Activated T-cell treated with anti-CD3 and anti-CD28 coated beads, Interleukin-2, amount 50 U/mL, for 1 hour (primary cell): ENCODE data around the gene ANKRD63.

Experiments
- DNase-seq: peaks from one replicate; pipeline ENCODE4 v3.0.0-alpha.2; 2020

Gene ANKRD63

DNA sequence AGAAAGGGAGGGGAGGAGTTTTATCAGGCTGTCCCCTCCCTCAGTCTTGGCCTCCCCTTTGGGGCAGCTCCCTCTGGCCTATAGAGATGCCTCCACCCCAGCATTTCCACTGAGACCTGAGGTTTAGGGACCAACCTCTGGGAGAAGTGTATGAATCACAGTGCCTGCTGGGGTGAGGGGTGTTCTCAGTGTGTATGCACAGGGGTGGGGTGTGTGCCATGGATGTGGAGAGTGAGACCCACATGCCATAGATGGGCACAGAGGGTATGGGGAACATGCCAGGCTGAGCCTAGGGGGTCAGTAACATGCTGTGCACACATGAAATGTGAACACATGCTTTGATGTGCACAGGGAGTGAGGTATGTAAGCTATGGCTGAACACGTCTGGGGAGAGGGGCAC lies 12.4 kb upstream of the ANKRD63 start:
- no peak for DNase-seq

DNA sequence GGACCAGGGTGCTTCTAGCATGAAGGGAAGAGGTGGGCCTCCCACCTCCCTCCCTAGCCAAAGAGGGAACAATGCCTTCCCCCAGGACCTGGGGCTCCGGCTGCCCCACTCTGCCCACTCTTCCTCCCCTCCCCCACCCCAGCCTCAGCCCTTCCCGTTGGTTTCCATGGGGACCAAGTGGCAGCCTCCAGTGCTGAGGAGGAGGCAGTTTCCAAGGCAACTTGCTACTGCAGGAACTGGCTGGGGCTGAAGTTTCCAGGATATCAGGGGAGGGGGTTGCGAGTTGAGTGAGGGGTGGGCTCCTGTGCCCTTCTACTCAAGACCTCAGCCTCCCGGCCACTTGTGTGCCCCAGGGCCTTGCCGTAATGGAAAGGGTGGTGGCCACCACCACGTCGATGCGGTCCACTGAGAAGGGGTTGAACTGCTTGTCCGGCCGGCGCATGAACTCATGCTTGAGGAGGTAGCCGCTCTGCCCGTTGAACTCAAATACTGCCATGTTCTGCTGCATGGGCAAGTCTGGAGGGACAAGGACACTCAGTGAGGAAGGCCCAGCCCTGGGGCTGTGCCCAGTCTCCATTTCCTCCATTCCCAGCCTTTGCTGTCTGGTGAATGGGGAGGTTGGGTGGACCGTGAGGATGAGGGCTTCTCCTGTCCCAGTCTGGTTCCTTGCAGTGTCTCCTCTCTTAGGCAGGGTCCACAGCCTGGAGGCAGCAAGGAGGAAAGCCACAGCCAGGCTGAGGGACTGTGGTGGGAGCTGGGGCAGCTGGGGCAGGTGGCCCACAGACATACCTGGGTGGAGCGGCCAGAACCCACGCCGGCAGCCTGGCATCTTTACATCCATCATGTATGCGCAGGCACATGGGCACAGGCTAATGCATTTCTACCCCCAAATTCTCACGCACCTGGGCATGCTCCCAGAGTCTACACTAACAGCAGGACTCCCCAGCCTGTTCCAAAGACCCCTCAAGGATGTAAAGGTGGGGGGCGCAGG lies 11.3 kb upstream of the ANKRD63 start:
- DNase-seq = no peak

DNA sequence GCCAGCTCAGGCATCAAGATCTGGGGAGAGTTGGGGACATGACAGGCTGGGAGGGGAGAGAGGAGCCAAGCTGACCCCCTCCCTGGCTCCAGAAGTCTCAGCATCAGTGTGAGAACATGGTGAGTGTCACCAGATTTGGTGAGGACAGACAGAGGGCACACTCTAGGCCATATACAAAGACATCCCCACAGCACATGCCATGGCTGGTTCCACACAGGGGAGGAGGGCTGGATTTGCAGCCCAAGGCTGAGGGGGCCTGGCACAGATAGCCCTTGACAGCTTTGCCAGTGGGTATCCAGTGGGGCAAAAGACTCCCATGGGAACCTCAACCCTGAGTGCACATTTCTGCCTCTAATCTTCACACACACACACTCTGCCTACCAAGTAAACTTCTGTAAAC lies 10.1 kb upstream of the ANKRD63 start:
- no peak for DNase-seq

DNA sequence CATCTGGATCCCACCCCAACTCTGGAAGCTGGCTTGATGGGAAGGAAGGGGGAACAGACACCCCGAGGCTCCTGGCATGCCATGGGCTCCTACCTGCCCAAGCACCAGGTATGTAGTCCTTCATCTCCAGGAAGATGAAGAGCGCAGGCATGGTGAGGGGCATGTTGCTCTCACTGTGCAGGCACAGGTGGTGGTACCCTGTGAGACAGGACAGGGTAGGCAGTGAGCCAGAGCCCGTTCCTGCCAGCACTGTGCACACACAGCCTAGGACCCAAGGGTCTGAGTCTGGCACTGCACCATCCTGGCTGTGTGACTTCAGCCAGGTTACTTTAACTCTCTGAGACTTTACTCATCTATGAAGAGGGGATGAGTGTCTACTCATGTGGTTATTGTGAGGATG lies 9.4 kb upstream of the ANKRD63 start:
- no peak for DNase-seq

DNA sequence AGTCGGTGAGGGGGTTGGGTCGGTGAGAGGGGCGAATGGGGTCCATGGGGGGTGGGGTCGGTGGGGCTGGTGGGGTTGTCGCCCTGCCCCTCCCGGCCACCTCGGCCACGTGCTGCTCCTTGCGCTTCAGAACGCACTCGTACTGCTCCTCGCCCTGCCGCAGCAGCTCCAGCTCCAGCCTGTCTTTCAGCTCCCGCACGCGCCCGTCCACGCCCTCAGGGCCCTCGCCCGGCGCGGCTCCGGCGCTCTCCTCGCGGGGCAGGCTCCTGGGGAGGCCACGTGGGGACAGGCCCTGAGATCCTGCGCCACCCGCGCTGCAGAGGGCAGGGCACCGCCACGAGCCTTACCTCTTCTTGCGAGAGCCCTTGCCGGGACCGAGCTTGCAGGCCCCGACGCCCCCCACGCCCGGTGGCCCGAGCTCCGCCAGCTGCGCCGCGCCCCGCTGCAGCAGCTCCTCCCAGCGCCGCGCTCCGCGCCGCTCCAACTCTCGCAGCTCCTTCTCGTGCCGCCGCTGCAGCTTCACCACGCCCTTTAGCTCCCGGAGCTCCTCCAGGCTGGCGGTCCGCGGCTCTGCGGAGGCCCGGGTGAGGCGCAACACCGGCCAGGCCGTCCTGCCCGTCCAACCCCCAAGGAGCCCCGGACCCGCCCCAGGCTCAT lies 8.2 kb upstream of the ANKRD63 start:
- no peak for DNase-seq

DNA sequence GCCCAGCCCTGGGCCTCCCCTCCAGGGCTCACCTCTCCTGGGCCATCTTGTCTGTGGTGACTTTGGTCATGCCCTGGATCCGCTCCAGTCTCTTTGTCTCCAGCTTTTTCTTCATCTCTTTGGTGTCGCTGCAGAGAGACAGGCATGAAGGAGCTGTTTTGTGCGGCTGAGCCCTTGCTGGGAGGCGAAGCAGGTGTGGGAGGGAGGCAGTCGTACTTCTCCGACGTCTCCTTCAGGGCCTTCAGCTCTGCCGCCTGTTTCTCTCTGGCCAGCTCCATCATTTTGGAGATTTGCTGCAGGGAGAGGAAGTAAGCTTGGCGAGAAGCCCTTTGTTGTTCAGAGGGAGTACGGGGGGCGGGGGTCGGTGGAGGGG lies 7.7 kb upstream of the ANKRD63 start:
- no peak for DNase-seq

DNA sequence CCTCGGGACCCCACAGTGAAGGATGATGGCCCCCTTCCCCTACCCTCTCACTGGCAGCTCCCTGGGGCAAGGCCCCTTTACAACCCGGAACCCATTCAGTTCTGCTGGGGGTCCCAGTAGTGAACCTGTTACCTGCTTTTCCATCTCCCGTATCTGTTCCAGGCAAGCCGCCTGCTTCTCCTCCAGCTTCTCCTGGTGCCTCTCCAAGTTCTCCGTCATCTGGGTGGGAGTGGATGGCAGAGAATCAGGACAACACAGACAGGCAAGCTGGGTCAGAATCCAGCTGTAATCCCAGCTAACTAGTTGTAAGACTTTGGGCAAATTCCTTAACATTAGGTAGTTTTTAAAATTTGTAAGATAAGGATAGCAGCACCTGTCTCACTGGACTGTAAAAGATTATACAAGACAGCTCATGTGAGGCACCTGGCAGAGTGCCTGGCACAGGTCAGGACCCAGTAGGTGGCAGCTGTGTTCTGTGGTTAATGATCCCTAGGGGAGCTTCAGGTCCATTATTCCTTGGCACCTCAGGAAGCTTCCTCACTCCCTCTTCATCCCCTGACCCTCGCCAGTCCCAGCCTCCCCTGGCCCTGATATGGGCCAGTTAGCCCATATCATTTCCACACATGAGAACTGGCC lies 6.4 kb upstream of the ANKRD63 start:
- DNase-seq = no peak

DNA sequence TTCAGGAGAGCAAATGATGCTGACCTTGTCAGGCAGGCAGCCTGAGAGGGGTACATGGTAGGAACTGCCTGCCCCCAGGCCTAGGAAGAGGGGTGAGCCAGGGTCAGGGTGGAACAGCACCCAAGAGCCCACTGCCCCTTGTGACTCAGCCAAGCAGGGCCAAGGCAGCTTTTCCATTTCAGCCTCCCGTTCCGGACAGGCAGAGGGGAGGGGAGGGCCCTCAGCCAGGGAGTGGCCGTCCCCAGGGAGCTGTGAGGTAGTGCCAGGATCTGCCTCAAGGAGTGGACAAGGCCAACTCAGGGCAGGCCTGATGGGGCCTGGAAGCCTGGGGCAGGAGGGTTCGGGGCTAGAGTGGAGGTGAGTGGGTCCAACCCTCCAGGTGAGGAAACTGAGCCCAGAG lies 5.1 kb upstream of the ANKRD63 start:
- no peak for DNase-seq

DNA sequence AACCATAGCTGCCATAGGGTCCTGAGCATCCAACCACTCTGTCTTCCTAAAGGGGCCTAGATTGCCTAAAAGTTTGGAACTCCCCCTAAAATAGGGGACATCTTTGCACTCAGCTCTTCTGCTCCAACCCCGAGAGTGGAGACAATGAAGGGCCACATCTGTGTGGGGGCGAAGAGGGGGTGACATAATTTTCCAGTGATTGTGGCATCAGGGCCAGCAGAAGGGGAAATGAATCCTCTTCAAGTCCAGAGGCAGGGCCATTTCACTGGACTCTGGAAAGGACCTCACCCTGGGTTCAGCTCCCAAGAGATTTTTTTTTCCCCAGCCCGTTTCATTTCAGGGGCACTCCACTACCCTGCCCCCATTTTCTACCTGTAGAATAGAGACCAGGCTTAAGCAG lies 4.6 kb upstream of the ANKRD63 start:
- no peak for DNase-seq

DNA sequence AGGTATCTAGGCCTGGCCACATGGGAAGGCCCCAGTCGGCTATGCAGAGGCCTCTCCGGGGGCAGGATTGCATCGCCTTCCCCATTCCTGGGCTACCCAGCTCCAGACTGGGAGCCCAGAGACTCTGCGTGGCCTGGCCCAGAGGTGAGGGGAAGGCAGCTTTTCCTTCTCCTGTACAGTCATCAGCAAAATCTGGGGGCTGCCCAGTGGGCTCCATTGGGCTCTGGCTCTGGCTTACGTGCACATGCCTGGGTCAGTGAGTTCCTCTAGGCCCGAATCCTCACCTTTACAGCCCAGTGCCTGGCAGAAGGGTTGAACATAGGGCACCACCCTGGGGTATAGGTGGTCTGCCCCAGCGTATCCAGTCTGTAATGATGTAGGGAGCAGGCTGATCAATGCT lies 3.9 kb upstream of the ANKRD63 start:
- DNase-seq = no peak

DNA sequence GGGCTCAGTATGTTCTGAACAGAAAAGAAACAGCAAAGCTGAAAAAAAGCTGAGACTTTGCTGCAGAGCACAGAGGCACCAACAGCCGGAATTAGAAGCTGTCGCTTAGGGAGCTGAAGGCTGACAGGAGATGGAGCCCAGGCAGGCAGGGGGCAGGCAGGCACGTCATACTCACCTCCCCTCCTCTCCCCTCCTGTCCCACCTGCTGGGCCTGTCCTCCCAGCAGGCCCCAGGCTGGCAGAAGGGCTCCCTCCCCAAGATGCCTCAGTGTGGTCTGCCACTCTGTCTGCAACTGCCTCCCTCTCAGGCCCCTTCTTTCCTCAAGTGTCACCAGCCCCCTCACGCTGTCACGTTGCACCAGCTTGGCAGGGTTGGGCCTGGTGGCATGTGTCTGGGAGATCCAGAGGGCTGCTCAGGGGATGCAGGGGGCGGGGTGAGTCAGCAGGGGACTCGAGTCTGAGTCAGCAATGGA lies 3.2 kb upstream of the ANKRD63 start:
- DNase-seq = no peak

DNA sequence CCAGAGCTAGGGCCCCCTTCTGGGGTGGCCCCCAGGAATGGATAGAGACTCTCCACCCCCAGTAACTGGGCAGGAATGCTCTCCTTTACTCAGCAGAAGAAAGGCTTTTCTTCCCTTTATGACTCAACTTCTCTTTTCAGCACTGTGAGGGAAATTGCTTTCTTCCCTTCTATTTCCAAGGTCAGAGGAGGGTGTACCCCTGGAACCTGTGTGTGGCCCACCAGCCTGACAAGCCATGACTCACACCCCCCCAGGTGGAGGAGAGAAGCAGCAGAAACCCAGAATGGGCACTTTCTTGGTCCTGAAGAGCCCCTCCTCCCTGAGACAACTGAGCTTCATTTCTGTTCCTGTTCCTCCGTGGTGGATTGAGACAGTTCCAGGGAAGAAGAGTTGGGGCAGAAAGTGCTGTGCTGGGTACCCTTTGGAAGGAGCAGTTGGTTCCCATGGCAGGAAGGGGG lies 2.7 kb upstream of the ANKRD63 start:
- no peak for DNase-seq

DNA sequence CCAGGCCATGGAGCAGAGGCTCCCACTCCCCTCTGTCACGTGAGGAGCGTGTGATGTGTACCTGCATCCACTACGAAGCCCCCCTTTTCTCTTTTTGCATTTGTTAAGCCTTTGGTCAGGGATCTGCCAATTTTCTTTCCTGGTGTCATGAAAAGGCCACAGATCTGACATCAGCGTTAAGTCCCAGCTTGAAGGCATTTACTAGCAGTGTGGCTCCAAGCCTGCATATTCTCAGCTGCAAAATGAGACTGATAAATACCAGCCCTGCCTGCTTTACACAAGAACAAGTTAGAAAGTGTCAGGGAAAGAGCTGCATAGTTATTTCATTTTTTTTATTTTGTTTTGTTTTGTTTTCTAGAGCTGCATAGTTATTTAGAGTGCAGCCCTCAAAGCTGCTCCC lies 2.3 kb upstream of the ANKRD63 start:
- no peak for DNase-seq

DNA sequence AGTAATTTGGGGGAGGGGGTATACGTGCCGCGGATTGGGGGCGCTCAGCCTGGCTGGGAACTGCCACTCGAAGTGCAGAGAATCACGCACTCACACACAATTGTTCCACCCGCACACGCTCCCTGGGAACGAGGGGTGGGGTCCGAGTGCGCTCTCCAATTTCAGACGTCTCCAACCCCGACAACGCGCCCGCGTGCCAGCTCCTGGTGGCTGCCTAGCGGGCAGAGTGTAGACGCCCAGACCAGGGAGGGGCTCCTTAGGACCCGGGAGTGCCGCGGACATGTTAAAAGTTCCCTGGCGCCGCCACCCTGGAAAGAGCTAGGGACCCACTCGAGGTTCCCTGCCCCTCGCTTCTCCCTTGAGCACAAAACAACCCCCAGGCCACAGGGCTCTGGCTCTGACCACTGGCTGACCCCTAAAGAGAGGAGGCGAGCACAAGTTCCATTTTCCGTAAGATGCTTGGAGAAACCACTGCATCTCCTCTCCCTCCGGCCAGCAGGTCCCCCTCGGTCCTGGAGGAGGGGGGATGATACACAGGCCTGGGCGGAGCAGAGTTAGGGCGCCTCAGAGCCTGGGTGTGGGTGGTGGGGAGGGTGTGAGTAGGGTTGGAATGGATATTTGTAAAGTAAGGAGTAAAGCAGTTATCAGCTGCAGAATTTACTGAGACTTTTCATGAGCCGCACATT lies 894 bp upstream of the ANKRD63 start:
- DNase-seq = no peak

DNA sequence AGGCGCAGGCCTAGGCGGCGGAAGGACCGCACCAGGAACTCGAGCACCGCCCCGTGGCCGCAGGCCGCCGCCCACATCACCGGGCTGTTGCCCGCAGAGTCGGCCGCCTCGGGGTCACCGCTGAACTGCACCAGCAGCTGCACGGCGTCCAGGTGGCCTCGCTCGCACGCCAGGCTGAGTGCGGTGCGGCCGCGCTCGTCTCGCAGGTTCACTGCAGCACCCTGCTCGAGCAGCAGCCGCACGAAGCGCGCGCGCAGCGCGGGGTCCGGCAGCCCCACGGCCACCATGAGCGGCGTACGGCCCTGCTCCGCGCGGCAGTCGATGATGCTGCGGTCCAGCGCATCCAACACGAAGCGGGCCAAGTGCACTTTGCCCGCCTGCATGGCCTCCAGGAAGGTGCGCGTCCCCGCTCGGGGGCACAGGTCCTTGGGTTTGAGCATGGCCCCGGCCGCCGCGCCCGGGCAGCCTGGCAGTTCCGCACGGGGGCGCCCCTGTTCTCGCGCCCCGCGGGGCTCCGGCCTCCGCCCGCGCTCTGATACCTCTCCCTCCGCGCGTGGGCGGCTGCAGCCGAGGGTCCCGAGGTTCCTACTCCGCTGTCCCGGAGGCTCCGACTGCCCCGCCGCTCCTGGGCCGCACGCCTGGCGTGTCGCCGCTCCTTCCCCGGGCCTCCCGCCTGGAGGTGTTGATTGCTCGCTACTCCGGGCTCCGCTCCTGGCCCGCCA lies 556 bp downstream of the ANKRD63 start:
- peak; percentile 73 for DNase-seq

DNA sequence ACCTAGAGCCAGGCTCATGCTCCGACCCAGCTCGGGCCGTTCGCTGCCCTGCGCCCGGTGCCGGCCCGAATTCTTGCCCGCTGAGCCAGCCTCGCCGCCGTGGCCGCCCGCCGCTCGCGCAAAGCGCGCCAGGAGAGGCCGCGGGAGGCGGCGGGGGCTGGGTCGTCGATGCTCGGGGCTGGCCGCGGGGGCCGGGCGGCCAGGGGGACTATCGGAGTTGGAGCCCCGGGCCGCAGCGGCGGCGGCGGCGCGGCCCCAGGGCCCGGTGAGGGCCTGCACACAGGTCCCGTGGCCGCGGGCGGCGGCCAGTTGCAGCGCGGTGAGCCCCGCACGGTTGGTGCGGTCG lies 1.1 kb downstream of the ANKRD63 start:
- no peak for DNase-seq

DNA sequence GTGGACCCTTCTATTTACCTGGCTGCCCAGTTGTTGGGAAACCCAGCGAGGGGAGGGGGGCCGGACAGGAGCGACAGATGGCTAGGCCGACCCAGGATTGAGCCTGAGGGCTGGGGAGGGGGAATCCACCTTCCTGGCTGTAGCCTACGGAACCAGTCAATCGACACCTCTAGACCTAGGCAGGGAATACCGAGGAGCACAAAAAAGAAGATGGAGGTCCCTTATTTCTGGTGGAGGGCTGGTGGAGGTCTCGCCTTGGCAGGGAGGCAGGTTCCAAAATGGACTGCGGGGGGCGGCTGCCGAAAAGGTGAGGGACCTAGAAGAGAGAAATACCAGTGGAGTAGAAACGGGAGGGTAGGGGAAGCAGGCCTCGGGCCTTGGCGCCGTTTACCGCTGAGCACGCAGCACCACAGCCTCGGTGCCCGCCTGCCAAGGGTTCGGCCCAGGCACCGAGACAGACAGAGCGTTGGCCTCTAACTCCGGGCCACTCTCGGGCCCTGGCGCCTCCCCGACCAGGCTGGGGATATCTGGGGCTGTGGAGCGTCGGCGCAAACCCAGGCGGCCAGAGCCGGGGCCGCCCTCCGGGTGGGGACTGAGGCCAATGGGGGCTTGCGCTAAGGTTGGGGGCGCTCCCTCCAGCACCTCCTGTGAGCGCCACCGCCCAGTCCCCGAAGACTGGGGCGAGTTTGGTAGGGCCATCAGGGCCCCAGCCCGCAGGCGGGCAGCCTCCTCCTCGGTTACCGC lies 1.6 kb downstream of the ANKRD63 start:
- no peak for DNase-seq

DNA sequence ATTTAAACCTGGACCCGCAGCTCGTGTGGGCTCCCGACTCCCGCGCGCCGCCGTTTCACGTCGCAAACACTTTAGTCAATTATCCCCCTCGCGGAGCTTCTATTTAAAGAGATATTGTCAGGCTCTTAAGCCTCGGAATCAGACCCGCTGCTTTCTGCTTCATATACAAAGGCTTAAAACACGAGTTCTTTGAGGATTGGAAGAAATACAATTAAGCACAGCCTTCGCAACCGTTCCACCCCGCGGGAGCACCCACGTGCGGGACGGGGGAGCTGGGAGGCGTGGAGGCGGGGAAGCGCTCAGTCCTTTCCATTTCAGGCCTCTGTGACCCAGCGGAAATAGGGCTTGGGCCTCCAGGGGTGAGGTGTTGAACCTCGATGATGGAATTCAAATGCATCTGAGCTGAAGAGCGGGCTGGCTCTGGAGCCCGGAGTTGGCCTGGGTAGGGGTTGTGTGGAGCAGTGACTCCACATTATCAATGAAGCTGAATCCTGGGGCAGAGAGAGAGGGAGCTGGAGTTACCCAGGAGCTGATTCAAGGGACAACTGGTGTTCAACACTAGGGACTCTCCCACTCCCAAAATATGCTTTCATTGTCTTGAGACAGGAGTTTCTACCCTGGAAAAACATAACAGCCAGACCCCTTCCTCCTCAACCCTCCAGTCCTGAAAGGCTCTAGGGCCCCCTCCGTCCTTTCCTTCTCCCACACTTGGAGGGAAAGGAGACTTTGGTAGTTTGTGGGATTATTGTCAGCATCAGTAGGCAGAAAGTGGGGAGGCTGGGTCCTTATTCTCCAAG lies 2.4 kb downstream of the ANKRD63 start:
- DNase-seq = no peak

DNA sequence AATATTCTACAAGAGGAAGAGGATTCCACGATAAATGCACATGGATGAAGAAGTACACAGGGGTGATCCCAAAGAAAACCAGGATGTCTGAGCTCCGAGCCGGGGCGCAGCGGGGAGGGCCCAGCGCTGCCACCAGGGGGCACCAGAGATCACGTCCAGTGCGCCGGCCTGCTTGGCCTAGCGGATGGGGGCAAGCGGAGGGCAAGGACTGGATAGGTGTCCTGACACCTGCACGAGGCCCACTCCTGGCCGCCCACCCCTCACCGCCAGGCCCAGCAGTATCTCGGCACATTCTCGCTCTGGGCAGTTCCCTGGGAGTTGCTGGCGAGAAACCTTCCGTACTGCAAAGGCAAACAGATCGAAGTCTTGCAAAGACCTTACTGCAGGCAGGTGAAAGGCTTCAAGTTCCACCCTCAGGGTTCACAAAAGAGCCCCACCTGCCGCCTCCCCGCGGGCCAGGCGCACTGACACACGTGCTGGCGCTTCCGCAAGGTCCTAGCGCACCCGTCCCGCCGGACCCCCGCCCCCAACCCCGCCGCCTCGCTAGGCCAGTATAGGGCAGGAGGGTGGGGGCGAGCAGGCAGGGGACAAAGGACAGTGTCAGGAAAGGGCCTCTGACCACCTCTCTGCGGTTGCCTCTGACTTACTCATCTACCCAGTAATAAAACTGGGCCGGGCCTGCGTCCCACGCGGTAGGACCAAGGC lies 3.3 kb downstream of the ANKRD63 start:
- peak; percentile 76 for DNase-seq

DNA sequence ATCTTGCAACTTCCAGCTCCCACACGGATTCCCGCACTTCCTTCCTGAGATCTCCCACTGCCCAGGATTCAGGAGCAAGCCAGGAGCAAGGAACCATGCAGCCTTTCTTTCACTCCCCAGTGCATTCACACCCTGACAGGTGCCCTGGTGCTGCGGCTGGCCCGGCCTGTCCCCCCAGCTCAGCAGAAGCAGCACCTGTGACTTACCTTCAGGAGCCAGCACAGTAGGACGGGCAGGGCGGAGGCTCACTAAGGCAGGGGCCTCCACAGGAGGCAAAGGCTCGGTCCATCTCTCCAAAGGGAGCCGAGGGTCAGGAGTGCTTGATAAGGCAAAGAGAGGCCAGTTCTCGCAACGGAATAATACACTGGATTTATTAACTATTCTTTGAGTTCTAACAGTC lies 4.8 kb downstream of the ANKRD63 start:
- DNase-seq = no peak
